ENCODE results near the gene BPIFB1. TPM values are rescaled to one million over a fixed set of nuclear protein-coding genes. Genes with fewer than 3 reads are reported as not detected.

BPIFB1 gene
- total RNA-seq, 1 donor from 2014 or later: not detected

GRCh38 chr20:33299111-33299603, 16.1 kb downstream of the BPIFB1 start:
- no peaks in the 10 kb centered on the region for H3K36me3 Mint-ChIP-seq (ENCODE audit: unreplicated experiment)
- no peaks in the 10 kb centered on the region for H3K9me3 Mint-ChIP-seq (ENCODE audit: unreplicated experiment)
- no peak overlapping the region for H3K27ac Mint-ChIP-seq (ENCODE audit: unreplicated experiment)
- peak; percentile 98 for TF ChIP-seq CTCF (IDR thresholded peaks at IDR 0.05; ENCODE audit: partially characterized antibody, unreplicated experiment)
- no peaks in the 10 kb centered on the region for H3K4me1 Mint-ChIP-seq (ENCODE audit: low read depth, unreplicated experiment)
- no peak overlapping the region for H3K4me3 Mint-ChIP-seq (ENCODE audit: unreplicated experiment)
- peak; percentile 89 for DNase-seq
- H3K27me3 Mint-ChIP-seq (ENCODE audit: unreplicated experiment): peaks cover 7% of the 10 kb centered on the region

- peaks cover 5% of the 10 kb centered on the region for H3K27me3 Mint-ChIP-seq (ENCODE audit: unreplicated experiment)
- peaks cover 3% of the 10 kb centered on the region for H3K4me1 Mint-ChIP-seq (ENCODE audit: low read depth, unreplicated experiment)
- DNase-seq: no peak
- no peaks in the 10 kb centered on the region for H3K36me3 Mint-ChIP-seq (ENCODE audit: unreplicated experiment)
- no peaks in the 10 kb centered on the region for H3K9me3 Mint-ChIP-seq (ENCODE audit: unreplicated experiment)
- no peak overlapping the region for H3K27ac Mint-ChIP-seq (ENCODE audit: unreplicated experiment)
- no peak for TF ChIP-seq CTCF (IDR thresholded peaks at IDR 0.05; ENCODE audit: partially characterized antibody, unreplicated experiment)
- H3K4me3 Mint-ChIP-seq (ENCODE audit: unreplicated experiment): no peak overlapping the region
Measured at GRCh38 chr20:33301192-33301930, 18.3 kb downstream of the BPIFB1 start.

GRCh38 chr20:33303595-33303994, 20.6 kb downstream of the BPIFB1 start:
- Mint-ChIP-seq H3K27me3 (ENCODE audit: unreplicated experiment) (peaks cover 5% of the 10 kb centered on the region), H3K36me3 (ENCODE audit: unreplicated experiment) (peaks cover 4% of the 10 kb centered on the region), H3K4me1 (ENCODE audit: low read depth, unreplicated experiment) (peaks cover 3% of the 10 kb centered on the region), H3K27ac (ENCODE audit: unreplicated experiment) (no peak overlapping the region), H3K9me3 (ENCODE audit: unreplicated experiment) (peaks cover 2% of the 10 kb centered on the region), H3K4me3 (ENCODE audit: unreplicated experiment) (no peak overlapping the region)
- no peak for DNase-seq
- no peak for TF ChIP-seq CTCF (IDR thresholded peaks at IDR 0.05; ENCODE audit: partially characterized antibody, unreplicated experiment)

- peaks cover 4% of the 10 kb centered on the region for H3K36me3 Mint-ChIP-seq (ENCODE audit: unreplicated experiment)
- no peak for TF ChIP-seq CTCF (IDR thresholded peaks at IDR 0.05; ENCODE audit: partially characterized antibody, unreplicated experiment)
- H3K4me3 Mint-ChIP-seq (ENCODE audit: unreplicated experiment): no peak overlapping the region
- H3K27ac Mint-ChIP-seq (ENCODE audit: unreplicated experiment): no peak overlapping the region
- peaks cover 3% of the 10 kb centered on the region for H3K4me1 Mint-ChIP-seq (ENCODE audit: low read depth, unreplicated experiment)
- H3K27me3 Mint-ChIP-seq (ENCODE audit: unreplicated experiment): peaks cover 5% of the 10 kb centered on the region
- peaks cover 2% of the 10 kb centered on the region for H3K9me3 Mint-ChIP-seq (ENCODE audit: unreplicated experiment)
- DNase-seq: no peak
Measured at GRCh38 chr20:33304046-33304445, 21.0 kb downstream of the BPIFB1 start.

- peaks cover 4% of the 10 kb centered on the region for H3K27me3 Mint-ChIP-seq (ENCODE audit: unreplicated experiment)
- H3K4me3 Mint-ChIP-seq (ENCODE audit: unreplicated experiment): no peak overlapping the region
- peaks cover 8% of the 10 kb centered on the region for H3K9me3 Mint-ChIP-seq (ENCODE audit: unreplicated experiment)
- no peak for TF ChIP-seq CTCF (IDR thresholded peaks at IDR 0.05; ENCODE audit: partially characterized antibody, unreplicated experiment)
- peaks cover 12% of the 10 kb centered on the region for H3K4me1 Mint-ChIP-seq (ENCODE audit: low read depth, unreplicated experiment)
- no peak for DNase-seq
- no peak overlapping the region for H3K27ac Mint-ChIP-seq (ENCODE audit: unreplicated experiment)
- H3K36me3 Mint-ChIP-seq (ENCODE audit: unreplicated experiment): peaks cover 4% of the 10 kb centered on the region
Measured at GRCh38 chr20:33305589-33306057, 22.6 kb downstream of the BPIFB1 start.

All from glutamatergic neuron (in vitro differentiated cells).